Hematopoietic multipotent progenitor cell (in vitro differentiated cells): ENCODE results near the gene AZU1. TPM values are rescaled to one million over a fixed set of nuclear protein-coding genes. Genes with fewer than 3 reads are reported as not detected.
"Not testable (repeated sequence)": the region's sequence is repeated elsewhere in the genome, so short reads cannot be mapped to it uniquely, and the experiment has no call there.

Experiments
- DNase-seq, 3 donors: peaks; one replicate each; pipeline ENCODE4 v3.0.0-alpha.2; 2011 to 2015; ENCODE audit warnings: low read depth in 2 of 3, low spot score in 2 of 3
- total RNA-seq: library from RNA; depleted of rRNA; stranded (reverse); fragments of >200 nt; gene quantifications from one replicate; pipeline ENCODE4 v1.2.3, GENCODE V29; 2012

Gene AZU1
- total RNA-seq, 1 donor, result 5.4 TPM

GRCh38 chr19:824885-825284, 2.8 kb upstream of the AZU1 start:
- no peak for DNase-seq

DNA sequence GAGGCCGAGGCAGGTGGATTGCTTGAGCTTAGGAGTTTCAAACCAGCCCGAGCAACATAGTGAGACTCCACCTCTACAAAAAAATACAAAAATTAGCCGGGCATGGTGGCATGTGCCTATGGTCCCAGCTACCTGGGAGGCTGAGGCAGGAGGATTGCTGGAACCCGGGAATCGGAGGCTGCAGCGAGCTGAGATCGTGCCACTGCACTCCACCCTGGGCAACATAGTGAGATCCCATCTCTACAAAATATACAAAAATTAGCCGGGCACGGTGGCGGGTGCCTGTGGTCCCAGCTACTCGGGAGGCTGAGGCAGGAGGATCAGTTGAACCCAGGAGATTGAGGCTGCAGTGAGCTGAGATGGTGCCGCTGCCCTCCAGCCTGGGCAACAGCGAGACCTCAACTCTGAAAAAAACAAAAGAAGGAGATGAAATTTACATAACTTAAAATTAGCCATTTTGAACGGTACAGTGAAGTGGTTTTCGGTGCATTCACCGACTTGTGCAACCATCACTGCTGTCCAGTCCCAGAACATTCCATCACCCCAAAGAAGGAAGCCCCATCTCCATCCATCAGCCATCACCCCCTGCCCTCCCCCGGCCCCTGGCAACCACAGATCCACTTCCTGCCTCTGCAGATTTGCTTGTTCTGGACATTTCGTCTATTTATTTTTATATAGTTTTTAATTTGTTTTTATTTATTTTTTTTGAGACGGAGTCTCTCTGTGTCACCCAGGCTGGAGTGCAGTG, 1.6 kb upstream of the AZU1 start:
- DNase-seq, result no peak

DNA sequence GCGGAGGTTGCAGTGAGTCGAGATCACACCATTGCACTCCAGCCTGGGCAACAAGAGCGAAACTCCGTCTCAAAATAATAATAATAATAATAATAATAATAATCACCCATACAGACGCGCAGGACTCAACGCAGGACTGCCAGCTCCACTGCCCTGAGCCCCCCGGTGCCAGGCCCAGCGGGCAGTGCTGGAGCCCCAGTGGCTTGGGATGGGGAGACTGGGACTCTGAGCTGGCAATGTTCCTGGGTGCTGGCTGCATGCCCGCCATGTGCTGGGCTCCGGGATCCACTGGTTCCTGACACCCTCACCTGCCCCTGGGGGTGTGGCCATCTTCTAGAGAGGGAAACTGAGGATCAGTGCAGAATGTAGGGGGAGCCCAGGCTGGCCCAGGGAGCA, 325 bp upstream of the AZU1 start:
- DNase-seq, result no peak

DNA sequence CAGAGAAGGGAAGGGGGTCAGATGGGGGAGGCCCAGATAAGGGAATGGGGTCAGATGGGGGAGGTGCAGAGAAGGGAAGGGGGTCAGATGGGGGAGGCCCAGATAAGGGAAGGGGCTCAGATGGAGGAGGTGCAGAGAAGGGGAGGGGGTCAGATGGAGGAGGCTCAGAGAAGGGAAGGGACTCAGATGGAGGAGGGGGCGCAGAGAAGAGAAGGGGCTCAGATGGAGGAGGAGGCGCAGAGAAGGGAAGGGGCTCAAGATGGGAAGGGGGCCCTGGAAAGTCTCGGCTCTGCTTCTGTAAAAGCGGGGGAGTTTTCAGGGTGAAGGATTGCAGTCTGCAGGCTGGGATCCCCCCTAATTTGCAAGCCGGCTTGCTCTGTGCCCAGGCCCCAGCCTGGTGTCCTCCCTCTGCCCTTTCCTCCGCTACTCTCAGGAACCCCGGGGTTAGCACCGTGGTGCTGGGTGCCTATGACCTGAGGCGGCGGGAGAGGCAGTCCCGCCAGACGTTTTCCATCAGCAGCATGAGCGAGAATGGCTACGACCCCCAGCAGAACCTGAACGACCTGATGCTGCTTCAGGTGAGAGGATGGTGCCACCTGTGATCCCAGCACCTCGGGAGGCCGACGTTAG, 1.6 kb downstream of the AZU1 start:
- DNase-seq, result no peak

GRCh38 chr19:831407-832369, 4.1 kb downstream of the AZU1 start:
- DNase-seq, result no peak

DNA sequence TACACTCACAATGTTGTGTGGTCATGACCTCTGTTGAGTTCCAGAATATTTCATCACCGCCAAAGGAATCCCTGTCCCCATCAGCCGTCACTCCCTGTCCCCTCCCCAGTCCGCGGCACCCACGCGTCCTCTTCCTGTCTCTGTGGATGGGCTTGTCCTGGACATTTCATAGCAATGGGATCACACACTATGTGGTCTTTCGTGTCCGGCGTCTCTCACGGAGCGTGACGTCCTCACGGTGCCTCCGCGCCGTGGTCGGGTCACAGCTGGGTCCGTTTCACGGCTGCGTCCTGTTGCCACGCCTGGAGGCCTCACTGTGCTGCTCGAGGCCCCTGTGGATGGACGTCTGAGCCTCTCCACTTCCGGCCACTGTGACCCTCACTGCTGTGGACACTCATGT, 6.6 kb downstream of the AZU1 start:
- DNase-seq, result no peak

- DNase-seq, result no peak
Observed at GRCh38 chr19:835210-835810, 7.7 kb downstream of the AZU1 start.

DNA sequence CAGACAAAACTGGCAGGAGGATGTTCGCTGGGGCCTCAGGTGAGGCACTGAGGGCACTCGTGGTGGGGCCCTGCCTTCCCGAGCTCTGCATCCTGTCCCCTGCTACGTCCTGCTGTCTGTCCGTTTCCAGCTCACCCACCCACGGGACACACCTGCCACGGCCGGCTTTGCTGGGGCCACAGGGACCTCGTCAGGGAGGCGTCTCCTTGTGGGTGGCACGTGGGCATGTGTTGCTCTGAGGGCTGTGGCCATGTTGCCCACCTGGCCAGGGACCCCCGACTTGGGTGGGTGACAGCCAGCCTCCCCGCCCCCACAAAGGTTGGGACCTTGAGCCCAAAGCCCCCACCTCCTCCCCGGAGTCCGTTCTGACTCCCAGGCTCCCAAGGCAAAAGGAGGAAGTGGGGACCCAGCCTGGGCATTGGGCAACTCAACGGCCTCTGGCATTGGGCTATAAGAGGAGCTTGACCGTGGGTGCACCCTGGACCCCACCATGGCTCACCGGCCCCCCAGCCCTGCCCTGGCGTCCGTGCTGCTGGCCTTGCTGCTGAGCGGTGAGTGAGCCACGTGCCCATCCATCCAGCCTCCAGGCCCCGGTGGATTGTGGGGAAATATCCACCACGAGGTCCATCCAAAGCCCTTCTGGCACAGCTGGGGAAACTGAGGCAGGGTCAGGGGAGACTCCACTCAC, 13.0 kb downstream of the AZU1 start, which contains the start of gene PRTN3:
TSS of gene PRTN3 (plus strand) at position 481 of the 688 bp plus-strand sequence. CDS start at position 491, 10 bp downstream.
- DNase-seq, result no peak

DNA sequence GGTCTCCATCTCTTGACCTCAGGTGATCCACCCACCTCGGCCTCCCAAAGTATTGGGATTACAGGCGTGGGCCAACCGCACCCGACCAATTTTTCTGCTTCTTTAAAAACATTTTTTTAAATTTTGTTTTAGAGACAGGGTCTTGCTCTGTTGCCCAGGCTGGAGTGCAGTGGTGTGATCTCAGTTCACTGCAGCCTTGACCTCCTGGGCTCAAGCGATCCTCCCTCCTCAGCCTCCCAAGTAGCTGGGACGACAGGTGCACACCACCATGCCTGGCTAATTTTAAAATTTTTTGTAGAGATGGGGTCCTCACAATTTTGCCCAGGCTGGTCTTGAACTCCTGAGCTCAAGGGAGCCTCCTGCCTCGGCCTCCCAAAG, 15.2 kb downstream of the AZU1 start:
- DNase-seq, result not testable (repeated sequence)

DNA sequence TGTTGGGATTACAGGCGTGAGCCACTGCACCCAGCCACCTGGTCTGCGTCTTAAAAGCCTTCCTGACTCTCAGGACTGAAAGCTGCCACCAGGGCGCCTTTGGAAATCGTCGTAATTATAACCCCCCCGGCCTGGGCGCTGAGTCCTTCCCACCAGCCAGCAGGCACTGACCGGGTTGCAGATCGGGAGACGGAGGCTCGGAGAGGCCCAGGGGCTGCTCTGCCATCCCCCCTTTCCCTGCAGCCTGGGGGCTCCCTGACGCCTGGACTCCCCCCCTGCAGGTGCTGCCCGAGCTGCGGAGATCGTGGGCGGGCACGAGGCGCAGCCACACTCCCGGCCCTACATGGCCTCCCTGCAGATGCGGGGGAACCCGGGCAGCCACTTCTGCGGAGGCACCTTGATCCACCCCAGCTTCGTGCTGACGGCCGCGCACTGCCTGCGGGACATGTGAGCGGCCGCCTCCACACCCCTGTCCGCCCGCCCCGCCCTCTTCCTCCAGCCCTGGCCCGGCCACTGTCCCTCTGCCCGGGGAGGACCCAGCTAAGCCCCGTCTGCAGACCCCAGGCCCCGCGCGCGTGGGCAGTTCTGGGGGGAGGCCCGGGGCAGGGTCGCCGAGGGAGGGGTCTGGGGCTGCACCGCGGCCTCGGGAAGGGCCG, 15.7 kb downstream of the AZU1 start:
- DNase-seq, result no peak

- no peak for DNase-seq
Observed at GRCh38 chr19:843836-844545, 16.4 kb downstream of the AZU1 start.

DNA sequence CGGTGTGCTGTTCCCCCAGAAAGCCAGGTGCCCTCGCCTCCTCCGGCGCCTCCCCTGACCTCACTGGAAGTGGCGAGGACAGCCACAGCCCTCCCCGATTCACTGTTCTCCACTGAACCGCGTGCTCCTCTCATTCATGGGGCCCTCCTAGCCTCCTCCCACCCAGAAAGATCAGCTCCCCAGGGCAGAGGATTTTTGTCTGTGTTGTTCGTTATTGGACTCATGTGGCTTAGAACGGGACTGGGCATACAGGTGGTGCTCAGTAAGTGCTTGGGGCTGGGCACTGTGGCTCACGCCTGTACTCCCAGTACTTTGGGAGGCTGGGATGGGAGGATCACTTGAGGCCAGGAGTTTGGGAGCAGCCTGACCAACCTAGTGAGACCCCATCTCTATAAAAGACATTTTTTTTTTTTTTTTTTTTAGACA, 16.9 kb downstream of the AZU1 start:
- peak in 1 of 3 donors; percentile 38 for DNase-seq

GRCh38 chr19:845707-846521, 18.3 kb downstream of the AZU1 start:
- no peak for DNase-seq

- DNase-seq, result no peak
Observed at GRCh38 chr19:848386-848921, 20.8 kb downstream of the AZU1 start.

DNA sequence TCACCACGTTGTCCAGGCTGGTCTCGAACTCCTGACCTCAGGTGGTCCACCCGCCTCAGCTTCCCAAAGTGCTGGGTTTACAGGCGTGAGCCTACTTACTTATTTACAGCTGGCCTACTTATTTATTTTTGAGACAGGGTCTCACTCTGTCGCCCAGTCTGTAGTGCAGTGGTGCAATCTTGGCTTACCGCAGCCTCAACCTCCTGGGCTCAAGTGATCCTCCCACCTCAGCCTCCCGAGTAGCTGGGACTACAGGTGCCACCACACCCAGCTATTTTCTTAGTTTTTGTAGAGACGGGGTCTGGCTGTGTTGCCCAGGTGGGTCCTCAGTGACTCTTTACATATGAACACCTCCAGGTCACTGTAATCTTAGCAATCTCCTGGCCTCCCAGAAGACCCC, 21.6 kb downstream of the AZU1 start:
- not testable (repeated sequence) for DNase-seq

DNA sequence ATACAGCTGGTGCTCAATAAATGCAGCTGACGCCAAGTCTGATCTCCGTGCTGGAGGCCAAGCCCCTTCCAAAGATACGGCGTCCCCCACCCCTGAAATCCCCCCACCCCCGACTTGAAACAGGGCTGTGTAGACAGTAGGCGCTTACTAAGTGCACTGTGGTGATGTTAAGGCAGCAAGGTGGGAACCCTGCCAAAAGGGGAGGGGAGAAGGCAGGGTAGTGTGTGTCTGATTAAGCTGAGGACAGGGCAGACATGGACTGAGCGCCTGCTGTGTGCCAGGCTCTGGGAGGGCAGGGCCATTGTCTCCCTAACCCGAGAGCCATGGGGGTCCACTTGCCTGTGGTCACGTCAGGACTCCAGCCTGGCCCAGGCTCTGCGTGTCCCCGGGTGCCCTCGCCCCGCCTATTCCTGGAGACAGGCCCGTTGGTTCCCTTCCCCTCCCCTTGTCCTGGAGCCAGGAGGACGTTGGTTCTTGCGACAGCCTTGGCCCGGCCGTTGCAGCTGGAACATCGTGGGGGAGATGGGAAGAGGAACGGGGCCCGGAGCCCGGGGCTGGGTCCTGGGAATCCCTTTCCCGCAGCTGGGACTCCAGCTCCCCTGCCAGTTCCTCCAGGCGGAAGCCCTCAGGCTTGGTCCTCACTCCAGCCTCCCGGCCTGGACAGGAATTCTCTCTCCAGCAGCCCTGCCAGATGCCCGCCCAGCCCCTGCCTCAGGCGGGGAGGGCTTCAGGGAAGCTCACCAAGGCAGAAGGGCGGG, 22.8 kb downstream of the AZU1 start:
- DNase-seq, result peak in 1 of 3 donors; percentile 49

DNA sequence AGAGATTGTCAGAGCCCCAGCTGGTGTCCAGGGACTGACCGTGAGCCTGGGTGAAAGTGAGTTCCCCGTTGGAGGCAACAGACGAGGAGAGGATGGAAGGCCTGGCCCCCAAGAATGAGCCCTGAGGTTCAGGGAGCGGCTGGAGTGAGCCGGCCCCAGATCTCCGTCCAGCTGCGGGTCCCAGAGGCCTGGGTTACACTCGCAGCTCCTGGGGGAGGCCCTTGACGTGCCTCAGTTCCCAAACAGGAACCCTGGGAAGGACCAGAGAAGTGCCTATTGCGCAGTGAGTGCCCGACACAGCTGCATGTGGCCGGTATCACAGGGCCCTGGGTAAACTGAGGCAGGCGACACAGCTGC, 23.3 kb downstream of the AZU1 start:
- no peak for DNase-seq
